Measurements from ENCODE around the gene LRP8.
"Not testable (repeated sequence)": the region's sequence is repeated elsewhere in the genome, so short reads cannot be mapped to it uniquely, and the experiment has no call there.

LRP8 gene

DNA sequence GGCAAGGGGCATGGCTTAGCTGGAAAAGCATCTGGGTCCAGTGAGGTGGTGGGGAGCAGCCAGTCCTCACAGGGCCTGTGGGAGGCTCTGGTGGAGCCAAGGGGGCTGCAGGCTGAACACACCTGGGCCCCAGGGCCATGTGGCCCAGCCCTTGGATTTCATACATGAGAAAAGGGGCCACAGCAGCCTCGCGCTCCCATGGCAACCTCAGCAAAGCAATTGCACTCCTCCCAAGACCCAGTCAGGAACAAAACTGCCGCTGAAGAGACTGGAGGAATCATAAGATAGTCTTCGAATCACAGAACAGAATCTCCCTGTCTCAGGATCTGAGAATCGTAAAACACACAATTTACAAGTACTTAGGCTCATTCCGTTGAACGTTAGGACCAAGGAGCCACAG is 24.6 kb downstream of the LRP8 start:
- no peak for FAIRE-seq

DNA sequence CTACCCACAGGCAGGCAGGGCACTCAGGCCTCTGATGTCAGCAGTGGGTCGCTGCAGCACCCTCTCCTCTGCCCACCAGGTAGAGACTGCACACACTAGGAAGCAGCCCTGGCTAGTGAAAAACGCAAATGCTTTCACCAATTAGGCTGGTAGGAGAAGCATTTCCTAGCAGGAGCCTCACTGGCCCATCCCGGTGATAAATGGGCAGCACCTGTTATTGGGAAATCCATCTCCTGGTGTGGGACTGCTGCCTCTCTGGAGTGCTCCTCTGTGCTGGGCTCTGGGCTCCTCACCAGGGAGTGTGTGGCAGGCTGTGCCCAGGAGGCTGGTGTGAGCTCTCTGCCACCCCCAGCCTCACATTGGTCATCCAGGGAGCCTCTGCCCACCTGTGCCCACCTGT is 28.6 kb downstream of the LRP8 start:
- no peak for FAIRE-seq

DNA sequence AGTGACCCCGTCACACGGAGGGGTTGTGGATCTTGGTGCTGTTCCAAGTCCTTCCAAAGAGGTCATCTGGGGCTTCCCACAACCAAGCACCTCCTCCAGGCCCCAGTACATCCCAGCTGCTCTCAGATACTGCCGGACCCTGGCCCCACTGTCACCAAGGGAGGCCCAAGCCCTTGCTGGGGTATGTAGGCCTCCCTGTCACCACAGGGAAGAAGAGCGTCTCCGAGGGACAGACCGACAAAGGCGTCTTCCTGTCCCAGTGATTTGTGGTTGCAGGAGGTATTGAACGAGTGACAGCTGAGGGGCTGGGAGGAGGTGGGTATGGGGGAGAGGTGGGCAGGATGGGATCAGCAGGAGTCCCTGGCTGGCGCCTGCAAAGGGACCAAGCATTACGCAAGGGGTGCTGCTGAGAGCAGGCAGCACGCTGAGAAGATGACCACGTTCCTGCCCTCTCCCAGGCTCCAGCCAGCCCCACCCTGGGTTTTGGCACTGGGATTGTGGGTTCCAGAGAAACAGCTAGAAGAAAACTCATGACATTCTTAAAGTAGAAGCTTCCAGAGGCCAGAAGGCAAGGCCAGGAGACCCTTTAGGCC is 29.7 kb downstream of the LRP8 start:
- FAIRE-seq: no peak

DNA sequence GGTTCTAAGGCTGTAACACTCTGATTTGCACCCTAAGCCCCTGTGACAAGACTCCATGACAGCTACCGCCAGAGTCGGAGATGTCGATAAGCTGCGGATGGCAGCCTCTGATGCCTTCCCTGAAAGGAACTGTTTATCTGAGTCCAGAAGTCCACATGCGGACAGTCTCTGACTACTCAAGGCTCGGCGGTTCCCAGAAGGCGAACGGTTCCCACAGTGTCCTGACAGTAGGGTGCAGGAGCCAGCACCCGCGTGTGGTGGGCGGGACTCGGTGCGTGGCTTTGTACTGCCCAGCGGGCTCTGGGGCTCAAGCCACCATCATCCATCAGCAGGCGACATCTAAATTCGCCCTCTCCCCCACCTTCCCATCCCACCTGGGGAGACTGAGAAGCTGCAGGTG is 30.7 kb downstream of the LRP8 start:
- no peak for FAIRE-seq

DNA sequence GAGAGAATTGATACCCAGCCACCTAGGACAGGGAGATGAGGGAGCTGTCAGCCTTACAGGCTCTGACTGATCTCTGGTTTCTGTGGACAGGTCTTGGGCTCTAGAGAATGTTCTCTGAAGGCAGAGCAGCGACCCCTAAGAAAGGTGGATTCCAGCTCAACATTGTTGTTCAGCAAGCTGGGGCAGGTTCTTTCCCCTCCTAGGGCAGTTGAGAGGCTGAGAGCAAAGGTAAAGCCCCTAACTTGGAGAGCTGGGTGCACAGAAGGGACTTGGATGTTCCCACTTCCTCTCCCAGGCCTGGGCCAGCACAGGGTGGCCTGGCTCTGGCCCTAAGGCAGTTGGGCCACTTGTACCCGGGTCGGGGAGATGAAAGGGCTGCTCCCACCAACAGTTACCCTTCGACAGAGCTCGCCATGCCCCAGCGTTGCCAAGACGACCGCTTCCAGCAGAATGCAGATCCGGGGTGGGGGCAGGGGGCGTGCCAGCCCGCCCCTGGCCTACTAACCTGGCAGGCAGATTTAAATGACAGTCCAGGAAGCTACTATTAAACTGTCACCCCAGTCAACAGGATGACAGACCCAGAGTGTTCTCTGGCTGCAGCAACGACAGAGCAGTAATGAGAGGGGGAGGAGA is 31.6 kb downstream of the LRP8 start:
- no peak for FAIRE-seq

DNA sequence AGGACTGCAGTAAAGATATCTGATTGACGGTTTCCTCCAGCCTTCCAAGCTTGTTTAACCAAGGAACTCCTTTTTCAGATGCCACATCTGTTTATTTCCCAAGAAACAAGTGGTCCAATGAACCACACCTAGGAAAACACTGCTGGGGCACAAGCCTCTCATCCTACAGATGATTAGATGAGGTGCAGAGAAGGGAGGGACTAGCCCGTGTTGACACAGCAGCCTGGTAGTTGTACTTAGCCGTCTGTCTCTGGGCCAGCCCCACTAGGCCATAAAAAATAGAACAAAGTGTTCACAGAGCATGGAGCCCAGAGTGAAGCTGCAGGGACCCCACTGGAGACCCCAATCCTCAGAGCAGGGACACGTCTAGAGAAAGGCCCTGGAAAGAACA is 32.1 kb downstream of the LRP8 start:
- no peak for FAIRE-seq

DNA sequence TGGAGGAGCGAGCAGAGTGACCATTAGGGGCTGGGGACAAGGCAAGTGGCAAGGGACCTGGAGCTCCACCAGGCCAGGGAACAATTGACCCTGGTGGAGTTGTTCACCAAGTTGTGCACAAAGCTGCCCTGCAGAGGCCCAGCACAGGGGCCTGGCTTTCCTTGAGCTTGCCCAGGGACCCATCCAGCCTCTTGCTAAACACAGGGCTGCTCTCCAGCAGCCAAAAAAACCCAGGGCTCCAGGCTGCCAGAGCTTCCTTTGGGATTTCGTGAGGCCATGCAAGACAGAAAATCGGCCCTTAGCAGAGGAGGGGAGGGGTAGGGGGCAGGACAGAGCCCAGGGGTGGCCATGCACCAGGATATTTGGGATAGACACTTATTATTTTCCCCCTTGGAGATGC is 32.6 kb downstream of the LRP8 start:
- no peak for FAIRE-seq

DNA sequence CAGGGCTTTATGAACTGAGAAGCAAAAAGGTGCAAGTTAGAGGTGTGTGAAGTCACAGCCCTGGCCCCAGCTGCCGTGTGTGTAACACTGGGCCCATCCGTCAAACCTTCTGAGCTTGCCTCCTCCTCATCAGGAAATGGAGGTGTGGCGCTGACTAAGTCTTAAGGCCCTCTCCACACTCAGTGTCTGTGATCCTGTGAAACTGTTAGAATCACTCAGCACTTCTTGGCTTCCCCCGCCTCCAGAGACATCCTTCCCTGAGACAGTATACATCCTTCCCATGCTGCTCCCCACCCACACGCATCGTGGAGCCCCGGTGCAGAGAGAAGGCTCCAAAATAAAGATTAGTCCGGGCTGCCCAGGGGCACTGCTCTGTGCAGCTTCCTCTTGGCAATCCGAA is 33.3 kb downstream of the LRP8 start:
- FAIRE-seq: no peak

DNA sequence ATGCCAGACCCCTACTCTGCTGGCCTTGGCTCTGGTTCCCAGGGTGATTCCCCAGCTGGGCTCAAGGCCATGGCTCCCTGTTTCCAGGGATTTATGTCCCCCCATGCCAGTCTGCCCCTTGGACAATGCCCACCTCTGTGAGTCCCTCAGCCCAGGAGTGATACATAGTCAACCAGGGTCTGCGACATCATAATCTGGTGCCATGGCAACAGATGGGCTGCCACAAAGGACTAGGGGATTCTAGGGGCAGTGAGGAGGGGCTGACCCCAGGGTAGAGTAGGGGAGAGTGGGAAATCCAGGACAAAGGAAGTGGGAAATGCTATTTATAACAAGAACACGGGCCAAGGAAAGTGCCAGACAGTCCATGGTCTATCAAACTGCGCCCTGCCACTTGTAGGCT is 33.8 kb downstream of the LRP8 start:
- no peak for FAIRE-seq

DNA sequence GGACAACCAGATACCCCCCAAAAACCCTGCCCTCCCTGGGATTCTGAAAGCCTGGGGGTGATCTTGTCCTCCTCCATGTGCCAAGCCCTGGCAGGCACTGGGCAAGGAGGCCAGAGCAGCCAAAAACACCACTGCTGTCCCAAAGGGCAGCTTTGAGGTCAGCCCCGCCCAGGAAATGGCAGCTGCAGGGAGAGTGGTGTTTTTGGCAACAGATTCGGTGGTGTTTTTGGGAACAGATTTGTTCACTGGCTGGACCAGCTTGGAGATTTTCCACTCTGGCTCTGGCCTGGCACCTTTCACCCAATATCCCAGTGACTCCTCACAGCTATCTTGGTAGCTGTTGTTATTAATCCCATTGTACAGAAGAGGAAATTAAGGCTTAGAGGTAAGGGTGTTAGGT is 34.7 kb downstream of the LRP8 start:
- no peak for FAIRE-seq

DNA sequence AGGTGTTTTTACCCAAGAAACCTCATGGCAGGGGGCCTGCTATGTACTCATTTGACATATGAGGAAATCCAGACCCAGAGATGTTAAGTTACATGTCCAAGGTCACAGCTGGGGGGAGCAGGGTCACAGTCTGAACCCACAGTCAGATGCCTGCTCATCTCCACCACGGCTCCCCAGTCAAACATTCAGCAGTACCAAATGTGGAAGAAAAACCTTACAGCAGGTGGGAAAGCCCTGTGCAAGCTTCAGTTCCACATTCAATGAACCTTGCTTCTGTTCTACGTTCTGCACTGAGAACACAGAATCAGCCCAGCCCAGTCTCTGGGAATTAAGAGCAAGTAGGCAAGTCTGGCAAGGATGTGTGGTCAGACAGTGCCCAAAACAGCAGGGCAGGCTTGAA is 35.2 kb downstream of the LRP8 start:
- FAIRE-seq: no peak

DNA sequence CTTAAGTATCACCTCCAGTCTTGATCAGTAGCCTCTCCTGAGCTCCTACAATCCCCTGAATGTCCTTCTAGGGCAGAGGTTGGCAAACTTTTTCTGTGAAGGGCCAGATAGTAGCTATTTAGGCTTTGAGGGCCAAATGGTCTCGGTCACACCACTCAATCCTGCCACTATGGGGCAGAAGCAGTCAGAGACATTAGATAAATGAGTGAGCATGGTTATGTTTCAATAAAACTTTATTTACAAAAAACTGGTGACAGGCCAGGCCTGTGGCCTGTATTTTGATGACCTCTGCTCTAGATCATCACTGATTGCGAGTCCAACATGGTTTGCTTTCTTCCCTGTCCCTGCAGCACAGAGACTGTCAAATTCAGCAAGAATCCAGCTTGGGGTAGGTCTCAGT is 36.3 kb downstream of the LRP8 start:
- FAIRE-seq: no peak

DNA sequence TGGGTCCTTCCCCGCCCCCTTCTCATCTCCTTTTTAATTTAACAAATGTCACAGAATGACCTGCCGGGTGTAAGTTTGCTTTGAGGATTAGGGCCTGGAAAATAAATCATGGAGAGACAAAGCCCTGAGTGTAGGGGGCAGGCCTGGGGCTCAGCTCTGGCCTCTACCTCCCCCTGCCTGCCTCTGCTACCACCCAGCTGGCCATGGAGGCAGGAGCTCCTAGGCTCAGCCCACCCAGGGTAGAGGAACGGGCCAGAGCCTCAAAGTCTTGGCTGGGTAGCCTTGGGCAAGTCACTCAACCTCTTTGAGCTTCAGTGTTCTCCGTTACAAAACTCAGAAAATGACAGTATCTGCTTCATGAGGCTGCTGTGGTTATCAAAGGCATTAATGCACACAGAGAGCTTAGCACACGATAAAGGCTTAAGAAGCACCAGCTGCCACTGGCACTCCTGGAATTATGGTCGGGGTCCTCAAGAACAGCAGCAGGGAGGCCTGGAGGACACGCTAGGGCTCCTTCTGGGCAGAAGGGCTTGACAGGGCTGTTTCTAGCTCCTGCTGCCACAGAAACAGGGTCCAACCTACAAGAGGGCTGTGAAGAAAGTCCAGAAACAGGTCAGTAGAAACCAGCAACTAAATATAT is 39.0 kb downstream of the LRP8 start:
- FAIRE-seq: no peak

DNA sequence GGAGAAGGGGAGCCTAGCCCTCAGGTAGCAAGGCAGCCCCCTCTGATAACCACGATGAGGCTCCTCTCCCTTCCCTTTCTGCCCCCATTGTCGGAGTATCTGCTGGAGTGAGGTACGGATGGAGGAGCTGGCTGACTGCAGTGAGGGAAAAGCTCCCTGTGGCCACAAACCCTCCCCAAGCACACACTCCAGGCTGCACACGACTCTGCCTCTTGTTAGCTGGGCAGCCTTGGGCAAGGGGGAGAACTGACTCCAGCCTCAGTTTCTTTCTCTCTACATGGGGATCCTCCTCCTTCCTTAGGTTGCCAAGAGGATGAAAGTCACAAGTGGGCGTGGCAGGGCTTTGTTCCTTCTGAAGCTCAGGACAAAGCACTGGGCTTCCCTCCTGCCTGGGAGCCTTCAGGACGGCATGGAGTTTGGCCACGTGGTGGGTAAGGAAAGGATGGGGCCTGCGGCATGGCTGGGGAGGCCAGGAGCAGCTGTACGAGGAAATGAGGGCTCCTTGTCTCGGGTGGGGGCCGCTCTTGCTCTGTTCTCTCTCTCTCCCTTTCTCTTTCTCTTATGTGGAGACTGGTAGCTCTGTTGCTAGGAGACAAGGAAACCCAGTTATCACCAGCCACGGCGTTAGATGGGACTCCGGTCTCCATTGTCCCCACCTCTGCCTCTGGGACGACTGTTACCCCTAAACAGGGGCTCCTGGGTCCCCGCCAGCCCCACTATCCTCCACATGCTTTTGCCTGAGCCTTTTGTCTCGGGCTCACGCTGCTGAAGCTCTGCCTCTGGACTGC is 39.7 kb downstream of the LRP8 start:
- FAIRE-seq: no peak

DNA sequence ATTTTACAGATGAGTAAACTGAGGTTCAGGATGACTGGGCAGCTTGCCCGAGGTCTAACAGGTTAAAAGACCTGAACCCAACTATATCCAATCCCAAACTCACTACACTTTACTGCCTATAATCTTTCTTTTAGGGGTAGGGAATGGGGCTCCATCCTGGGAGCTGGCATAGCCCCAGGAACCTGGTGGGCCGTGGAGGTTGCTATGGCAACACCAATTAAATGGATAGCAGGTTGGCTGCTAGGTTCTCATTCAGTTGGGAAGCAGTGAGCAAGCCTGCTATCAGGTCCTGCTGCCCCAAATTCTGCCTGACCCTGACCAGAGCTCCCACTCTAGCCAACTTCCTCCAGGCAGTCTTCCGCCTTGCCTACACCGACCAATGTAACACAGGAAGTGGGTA is 40.9 kb downstream of the LRP8 start:
- FAIRE-seq: no peak

DNA sequence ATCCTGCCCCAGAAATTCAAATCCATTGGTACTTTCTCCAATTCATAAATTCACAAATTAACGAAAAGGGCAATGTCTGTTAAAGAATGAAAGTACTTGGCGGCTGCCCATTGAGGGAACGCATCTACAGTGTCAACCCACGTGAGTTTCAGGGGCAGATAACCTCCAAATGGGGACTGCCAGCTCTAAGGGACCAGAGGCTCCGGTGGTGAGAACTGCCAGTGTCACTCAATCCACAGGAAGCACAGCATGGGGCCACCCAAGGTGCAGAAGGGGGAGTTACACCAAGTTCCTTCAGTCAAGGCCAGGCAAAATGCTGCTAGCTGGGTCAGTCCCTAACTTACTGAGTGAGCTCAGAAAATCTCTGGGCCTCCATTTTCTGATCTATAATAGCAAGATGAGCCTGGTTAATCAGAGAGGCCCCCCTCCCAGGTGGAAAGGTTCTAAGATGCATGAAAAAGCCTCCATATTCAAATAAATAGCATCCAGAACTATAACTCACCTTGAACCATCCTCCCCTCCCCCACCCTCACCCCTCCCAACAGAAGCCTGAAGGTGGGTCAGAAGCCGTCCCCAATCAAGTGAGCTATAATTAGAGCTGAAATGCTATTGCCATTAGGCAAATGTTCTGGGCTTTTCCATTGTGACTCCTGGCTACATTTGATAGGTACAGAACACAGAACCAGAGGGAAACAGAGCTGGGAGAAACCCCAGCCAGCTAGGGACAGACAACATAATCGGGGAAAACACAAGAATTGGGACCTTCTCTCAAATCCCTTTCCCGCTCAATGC is 41.7 kb downstream of the LRP8 start:
- FAIRE-seq: no peak

DNA sequence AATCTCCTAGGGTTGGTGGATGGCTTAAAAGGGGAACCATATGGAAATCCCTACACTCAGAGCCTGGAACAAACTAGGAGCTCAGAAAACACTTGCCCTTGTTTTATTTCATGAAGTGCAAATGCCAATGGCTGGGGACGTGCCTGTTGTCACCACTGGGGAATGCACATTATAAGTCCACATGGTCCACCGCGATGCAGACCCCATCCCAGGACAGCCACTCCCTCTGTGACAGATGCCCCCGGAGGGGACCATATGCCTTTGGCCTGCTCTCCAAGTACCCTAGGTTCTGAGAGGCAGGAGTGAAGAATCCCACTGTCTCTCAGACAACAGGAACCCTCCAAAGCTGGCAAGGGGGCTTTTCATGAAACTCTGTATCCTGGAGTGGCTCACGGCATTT is 42.3 kb downstream of the LRP8 start:
- FAIRE-seq: no peak

DNA sequence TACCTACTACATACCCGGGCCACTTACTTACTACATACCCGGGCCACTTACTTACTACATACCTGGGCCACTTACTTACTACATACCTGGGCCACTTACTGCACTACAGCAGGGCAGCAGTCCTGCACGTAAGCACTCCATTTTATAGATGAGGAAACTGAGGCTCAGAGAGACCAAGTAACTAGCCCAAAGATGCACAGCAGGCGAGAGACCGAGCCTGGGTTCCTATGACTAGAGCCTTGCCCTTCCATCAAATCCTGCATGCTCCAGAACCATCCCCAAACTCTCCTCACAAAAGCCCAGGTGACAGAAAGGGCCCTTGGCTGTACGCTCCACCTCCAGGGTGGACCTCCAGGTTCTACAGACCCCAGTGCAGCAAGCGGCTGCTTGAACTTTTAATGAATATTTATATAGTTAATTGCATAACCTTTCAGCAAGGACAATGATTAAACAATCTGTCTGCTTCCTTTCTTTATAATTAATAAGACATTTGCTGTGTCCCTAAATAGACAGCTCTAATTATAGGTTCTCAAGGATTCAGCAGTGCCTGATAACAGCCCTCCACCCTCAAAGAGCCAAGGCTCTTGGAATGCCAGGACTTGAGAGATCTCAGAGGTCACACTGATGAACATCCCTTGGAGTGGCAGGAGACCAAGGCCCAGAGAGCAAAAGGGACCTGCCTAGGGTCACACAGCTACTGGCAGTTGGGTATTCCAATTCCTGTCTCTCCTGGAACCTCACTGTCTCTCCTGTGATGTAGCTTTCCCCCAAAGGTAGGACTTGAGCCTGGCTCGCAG is 43.4 kb downstream of the LRP8 start:
- no peak for FAIRE-seq

DNA sequence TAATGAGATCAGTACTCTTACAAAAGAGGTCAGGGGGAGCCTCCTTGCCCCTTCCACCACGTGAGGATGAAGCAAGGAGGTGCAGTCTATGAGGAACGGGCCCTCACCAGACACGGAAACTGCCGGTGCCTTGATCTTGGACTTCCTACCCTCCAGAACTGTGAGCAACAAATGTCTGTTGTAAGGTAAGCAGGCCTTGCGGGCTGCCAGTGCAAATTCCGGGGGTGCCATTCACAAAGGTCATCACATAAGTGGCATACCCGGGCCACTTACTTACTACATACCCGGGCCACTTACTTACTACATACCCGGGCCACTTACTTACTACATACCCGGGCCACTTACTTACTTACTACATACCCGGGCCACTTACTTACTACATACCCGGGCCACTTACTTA is 44.7 kb downstream of the LRP8 start:
- not testable (repeated sequence) for FAIRE-seq

DNA sequence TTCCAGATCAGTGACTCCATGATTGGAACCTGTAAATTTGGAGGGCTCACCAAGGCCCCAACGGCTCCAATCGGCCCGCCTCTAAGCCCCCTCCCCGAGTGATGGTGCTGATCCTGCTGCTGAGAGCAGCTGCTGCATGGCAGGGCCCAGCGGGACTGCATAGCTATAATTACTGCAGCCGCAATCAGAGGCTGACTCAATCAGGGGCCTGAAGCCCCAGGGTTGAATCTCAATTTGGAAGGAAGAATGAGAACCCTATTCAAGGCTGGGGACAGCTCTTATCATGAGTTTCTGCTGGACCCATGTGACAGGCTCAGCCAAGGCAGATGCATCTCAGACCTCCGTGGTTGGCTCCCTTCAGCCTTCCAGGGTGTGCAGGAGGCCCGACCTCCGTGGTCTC is 46.7 kb downstream of the LRP8 start:
- no peak for FAIRE-seq

DNA sequence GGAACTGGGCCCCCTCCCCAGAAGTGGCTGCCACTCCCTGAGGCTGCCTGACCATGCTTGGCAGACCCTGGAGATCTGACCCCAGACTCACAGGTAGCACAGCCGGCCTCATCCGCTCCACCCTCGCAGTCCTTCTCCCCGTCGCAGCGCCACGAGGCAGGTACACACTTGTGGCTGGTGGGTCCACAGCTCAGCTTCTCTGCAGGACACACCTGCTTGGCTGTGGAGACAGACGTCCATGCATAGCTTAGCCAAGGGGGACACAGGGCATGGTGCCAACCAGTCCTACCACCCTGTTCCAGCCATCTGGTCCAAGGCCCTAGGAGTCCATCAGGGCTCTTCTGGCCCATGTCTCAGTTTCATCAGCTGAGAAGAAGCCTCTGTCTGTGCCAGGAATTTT is 47.4 kb downstream of the LRP8 start:
- FAIRE-seq: no peak
